ENCODE measurements around the gene BLVRB.
"Not testable (repeated sequence)": the region's sequence is repeated elsewhere in the genome, so short reads cannot be mapped to it uniquely, and the experiment has no call there.

DNA sequence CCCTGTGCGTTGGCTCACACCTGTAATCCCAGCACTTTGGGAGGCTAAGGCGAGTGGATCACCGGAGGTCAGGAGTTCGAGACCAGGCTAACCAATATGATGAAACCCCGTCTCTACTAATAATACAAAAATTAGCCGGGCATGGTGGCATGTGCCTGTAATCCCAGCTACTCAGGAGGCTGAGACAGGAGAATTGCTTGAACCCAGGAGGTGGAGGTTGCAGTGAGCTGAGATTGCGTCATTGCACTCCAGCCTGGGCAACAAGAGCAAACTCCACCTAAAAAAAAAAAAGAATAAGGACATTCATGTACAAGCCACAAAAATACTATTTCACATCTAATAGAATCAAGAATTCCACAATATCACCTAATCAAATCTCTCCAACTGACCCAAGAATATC, 37.3 kb downstream of the BLVRB start:
- TF ChIP-seq, protein P1, sequence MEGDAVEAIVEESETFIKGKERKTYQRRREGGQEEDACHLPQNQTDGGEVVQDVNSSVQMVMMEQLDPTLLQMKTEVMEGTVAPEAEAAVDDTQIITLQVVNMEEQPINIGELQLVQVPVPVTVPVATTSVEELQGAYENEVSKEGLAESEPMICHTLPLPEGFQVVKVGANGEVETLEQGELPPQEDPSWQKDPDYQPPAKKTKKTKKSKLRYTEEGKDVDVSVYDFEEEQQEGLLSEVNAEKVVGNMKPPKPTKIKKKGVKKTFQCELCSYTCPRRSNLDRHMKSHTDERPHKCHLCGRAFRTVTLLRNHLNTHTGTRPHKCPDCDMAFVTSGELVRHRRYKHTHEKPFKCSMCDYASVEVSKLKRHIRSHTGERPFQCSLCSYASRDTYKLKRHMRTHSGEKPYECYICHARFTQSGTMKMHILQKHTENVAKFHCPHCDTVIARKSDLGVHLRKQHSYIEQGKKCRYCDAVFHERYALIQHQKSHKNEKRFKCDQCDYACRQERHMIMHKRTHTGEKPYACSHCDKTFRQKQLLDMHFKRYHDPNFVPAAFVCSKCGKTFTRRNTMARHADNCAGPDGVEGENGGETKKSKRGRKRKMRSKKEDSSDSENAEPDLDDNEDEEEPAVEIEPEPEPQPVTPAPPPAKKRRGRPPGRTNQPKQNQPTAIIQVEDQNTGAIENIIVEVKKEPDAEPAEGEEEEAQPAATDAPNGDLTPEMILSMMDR (IDR thresholded peaks at IDR 0.05), result not testable (repeated sequence)
- not testable (repeated sequence) for TF ChIP-seq POLR2A (IDR thresholded peaks at IDR 0.05; ENCODE audit: low read length); EP300 (IDR thresholded peaks at IDR 0.05); RAD21 (conservative IDR thresholded peaks at IDR 0.05 in 1 of 2, IDR thresholded peaks at IDR 0.05 in 1 of 2); RFX5 (IDR thresholded peaks at IDR 0.05); MYC (IDR thresholded peaks at IDR 0.05; ENCODE audit: borderline replicate concordance, low read length)
- TF ChIP-seq, protein P2, sequence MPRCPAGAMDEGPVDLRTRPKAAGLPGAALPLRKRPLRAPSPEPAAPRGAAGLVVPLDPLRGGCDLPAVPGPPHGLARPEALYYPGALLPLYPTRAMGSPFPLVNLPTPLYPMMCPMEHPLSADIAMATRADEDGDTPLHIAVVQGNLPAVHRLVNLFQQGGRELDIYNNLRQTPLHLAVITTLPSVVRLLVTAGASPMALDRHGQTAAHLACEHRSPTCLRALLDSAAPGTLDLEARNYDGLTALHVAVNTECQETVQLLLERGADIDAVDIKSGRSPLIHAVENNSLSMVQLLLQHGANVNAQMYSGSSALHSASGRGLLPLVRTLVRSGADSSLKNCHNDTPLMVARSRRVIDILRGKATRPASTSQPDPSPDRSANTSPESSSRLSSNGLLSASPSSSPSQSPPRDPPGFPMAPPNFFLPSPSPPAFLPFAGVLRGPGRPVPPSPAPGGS (IDR thresholded peaks at IDR 0.05), result not testable (repeated sequence)

Data from A549 (cell line).